HG03575 (cell line): ENCODE measurements around the gene CNTFR.

ENCODE experiments used
- ATAC-seq: cut with Tn5 transposase; IDR thresholded peaks from one replicate; pipeline ENCODE4 v1.9.1; 2021; ENCODE audit not compliant: unreplicated experiment, insufficient number of reproducible peaks, low FRiP score; ENCODE audit errors: extremely low read depth

CNTFR gene

GRCh38 chr9:34558919-34559623 is 30.5 kb downstream of the CNTFR start:
- ATAC-seq: no peak

- ATAC-seq: no peak
Measured at GRCh38 chr9:34558364-34558763, 31.2 kb downstream of the CNTFR start.

GRCh38 chr9:34557426-34558321 is 31.9 kb downstream of the CNTFR start:
- ATAC-seq: no peak

GRCh38 chr9:34556949-34557348 is 32.6 kb downstream of the CNTFR start:
- ATAC-seq: no peak

DNA sequence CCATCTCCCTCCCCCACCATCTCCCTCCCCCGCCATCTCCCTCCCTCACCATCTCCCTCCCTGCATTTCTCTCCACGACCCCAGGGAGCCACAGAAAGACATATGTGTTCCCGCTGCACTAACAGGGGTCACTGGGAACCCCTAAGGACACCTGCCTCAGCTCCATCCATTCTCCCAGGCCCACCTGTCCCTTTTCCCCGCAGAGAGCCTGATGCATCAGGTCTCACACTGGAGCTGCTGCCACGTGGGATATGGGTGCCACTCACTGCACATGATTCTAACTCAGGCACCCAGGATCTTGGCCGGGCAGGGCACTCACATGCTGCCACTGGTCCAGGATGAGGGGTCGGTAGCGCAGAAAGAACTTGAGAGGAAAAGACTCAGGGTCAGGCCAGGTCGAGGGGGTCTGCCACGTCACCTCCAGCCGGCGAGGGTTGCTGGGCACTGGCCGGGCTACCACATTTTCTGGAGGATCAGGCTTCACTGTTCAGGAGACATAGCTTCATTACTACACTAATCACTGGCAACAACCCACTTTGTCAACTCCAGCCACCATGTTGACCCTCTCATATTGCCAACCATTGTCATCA is 33.5 kb downstream of the CNTFR start:
- no peak for ATAC-seq

GRCh38 chr9:34555500-34555899 is 34.0 kb downstream of the CNTFR start:
- no peak for ATAC-seq

DNA sequence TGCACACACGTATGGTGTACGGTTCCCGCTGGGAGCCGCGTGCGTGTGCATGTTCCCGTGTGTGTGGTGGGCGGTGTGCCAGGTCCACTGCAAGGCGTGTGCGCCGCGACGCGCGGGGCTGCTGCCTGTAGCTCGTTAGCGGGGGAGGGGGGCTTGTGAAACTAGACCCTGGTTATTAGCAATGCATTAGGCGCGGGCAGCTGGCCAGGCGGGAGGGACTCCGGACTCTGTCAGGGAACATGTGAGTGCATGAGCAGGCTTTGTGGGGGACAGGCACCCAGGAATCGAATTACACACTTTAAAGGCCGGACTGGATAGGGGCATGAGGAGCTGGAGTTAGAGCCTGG is 34.5 kb downstream of the CNTFR start:
- no peak for ATAC-seq

DNA sequence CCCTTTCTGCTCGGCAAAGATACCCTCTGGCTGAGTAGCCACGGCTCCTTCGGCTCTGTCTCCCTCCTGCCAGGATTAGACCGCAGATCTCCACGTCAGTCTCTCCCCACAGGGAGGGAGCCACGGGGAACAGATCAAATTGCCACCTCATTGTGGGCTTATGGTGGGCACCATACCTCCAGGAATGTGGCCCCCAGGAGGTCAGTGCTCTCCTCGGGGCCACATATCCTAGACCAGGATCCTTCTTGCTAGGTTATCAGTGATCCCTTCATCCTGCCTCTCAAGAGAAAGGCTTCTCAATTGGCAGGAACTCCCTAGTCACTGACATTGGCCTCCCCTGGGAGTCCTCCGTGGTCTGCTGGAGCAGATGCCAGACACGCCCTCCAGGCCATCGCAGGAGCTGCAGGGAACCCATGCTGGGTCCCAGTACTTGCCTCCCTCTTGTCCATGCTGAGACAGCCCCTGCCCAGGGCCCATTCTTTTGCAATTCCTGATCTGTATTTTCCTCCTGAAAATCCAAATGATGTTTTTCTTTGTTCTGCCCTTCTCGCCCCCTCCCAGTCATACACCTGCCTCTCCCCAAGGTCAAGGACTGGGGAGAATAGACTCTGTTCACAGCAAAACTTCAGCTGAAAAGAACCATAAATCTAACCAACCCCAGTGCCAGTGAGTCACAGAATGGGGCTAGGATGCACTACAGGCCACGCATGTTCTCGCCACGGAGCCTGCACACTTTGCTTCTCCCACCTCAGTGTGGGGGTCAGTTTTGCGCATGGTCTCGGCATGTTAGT is 35.1 kb downstream of the CNTFR start:
- ATAC-seq: no peak

GRCh38 chr9:34553511-34554021 is 36.0 kb downstream of the CNTFR start:
- ATAC-seq: no peak

DNA sequence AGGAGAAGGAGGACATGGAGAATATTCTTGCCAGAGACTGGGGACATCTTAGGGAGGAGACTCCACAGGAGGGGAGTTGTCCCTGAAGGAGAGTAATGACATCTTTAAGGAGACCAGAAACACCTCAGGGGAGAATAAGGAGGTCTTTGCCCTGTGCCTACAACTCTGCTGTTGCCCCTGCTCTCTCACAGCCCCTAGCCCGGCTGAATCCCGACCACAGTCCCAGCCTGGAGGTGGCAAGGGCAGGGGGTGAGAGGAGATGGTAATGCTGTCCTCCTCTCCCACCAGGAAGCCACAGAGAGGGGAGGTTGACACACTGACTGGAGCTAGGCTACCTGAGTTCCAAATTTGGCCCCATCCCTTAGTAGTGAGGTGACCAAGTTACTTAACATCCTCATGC is 36.5 kb downstream of the CNTFR start:
- no peak for ATAC-seq

- ATAC-seq: no peak
Measured at GRCh38 chr9:34552606-34552981, 36.9 kb downstream of the CNTFR start.

GRCh38 chr9:34551751-34552605 is 37.5 kb downstream of the CNTFR start:
- no peak for ATAC-seq

- no peak for ATAC-seq
Measured at GRCh38 chr9:34550681-34551270, 38.7 kb downstream of the CNTFR start.

GRCh38 chr9:34550016-34550680 is 39.4 kb downstream of the CNTFR start:
- no peak for ATAC-seq

GRCh38 chr9:34549407-34549732 is 40.2 kb downstream of the CNTFR start:
- no peak for ATAC-seq

DNA sequence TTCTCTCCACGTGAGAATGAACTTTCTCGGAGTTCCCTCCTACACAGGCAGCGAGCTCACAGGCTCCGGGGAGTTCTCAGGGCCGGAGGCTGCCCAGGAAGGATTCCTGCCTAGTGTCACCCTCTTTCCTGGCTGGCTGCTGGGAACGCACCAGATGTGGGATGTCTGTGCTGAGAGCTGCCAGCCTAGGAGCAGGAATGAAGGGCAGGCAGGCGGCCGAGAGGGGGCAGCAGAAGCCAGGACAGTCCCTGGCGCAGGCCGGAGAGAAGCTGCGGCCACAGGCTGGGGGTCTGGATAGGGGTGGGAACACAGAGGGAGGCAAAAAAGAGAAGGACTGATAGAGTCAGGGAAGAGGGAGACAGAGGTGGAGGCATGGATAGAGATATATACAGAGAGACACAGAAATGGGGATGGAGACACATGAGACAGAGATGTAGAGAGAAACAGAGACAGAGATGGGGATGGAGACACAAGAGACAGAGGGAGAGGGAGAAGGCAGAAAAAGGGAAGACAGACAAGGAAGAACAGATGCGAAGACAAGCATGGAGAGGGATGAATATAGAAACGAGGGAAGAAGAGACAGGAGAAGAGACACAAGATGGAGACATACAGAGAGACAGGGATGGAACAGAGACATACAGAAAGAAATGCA is 41.4 kb downstream of the CNTFR start:
- no peak for ATAC-seq
